ENCODE measurements around the gene HNRNPM. TPM values are rescaled to one million over a fixed set of nuclear protein-coding genes. Genes with fewer than 3 reads are reported as not detected.

HNRNPM gene
- total and polyA plus RNA-seq, 2 donors (not counting 1 experiment from before 2014, with no cell fraction given), result 137 to 221 TPM

DNA sequence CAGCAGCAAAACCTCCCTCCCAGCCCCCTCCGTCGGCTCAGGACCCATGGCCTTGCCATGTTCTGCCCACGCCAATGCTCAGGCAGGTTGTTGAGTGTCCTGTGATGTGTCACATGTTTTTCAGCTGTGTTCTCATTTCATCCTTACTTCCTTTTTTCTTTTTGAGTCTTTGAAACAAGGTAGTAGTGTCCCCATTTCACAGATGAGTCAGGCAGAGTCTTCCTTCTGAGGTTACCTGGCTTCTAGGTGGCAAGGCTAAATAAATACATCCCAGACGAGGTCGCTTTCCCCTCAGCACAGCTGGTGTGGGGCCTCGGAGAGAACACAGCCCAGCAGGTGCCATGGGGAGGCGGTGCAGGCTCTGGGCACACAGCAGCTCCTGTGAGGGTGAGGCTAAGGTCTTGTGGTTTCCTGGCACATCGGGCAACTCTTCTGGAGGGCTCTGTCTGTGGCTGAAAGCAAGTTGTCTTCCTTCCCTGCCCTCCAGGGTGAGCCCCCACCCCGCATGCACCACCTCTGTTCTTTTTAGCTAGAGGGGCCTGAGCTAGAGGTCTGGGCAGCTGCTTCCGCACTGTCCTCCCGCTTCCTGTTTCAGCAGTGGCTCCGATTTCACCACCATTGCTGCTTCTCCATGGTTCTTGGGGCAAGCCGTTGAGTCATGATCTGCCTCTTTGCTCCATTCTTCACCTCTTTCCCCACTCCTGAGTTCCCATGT, 42.5 kb downstream of the HNRNPM start:
- peak; percentile 70 for ATAC-seq (ENCODE audit: low read depth)
- H3K27me3 ChIP-seq (replicated peaks in 1 of 4; ENCODE audit: control extremely low read depth in 1 of 4, control insufficient read depth in 3 of 4, insufficient read depth in 4 of 4, low read length in 3 of 4), result no peaks in the 10 kb centered on the region
- intact Hi-C loops (cut with micrococcal nuclease), result no loop called here
- H3K4me3 Mint-ChIP-seq, result peak overlapping the region; percentile 37
- H2AFZ ChIP-seq (ENCODE audit: insufficient read depth, low read depth, low read length, poor library complexity, severe bottlenecking), result no peak overlapping the region
- POLR2A ChIA-PET, result no interaction called here
- H3K36me3 ChIP-seq (replicated peaks in 1 of 2; ENCODE audit: control extremely low read depth in 1 of 2, control insufficient read depth in 1 of 2, extremely low read depth in 1 of 2, insufficient read depth in 2 of 2, low read length in 1 of 2), result peaks cover 0 to 68% of the 10 kb centered on the region in 2 experiments
- TF ChIP-seq CTCF (IDR thresholded peaks at IDR 0.05) (no peak), EZH2 (IDR thresholded peaks at IDR 0.05; ENCODE audit: borderline replicate concordance, insufficient read depth, low read depth, low read length, poor library complexity, severe bottlenecking) (no peak)
- H3K4me1 ChIP-seq (ENCODE audit: control insufficient read depth in 2 of 2, insufficient read depth in 2 of 2, low read length in 2 of 2), result peaks cover 11 to 21% of the 10 kb centered on the region in 2 donors
- CTCF ChIA-PET, result interaction anchor here (0.6 to 1.9 kb wide), 9 partner anchors 12 to 133 kb away, joined by 3 to 11 read pairs (median 4); partner anchors contain the start of gene MYO1F
- H3K4me3 ChIP-seq (ENCODE audit: control extremely low read depth in 1 of 5, extremely low read depth in 1 of 5, insufficient read depth in 1 of 5, low read depth in 2 of 5, low read length in 4 of 5), result no peak overlapping the region
- peaks cover 22% of the 10 kb centered on the region for H3K4me1 Mint-ChIP-seq
- H3K27me3 Mint-ChIP-seq, result no peaks in the 10 kb centered on the region
- H4K20me1 ChIP-seq (ENCODE audit: control insufficient read depth, insufficient read depth, low read length, poor library complexity, severe bottlenecking), result peaks cover 56% of the 10 kb centered on the region
- peak overlapping the region; percentile 85 for H3K27ac Mint-ChIP-seq
- no peak overlapping the region for H3K9ac ChIP-seq (ENCODE audit: low read length)
- no peaks in the 10 kb centered on the region for H3K9me3 Mint-ChIP-seq (ENCODE audit: insufficient read depth)
- H3K4me2 ChIP-seq (replicated peaks; ENCODE audit: low read depth, low read length, poor library complexity, severe bottlenecking), result peak overlapping the region; percentile 35
- whole genome bisulfite sequencing (ENCODE audit: insufficient coverage), result 10% methylated on average over 10 of the region's 13 CpGs
- H3K9me3 ChIP-seq (ENCODE audit: control extremely low read depth in 1 of 3, control insufficient read depth in 2 of 3, insufficient read depth in 1 of 3, low read length in 2 of 3), result peaks cover 0 to 3% (median 0%) of the 10 kb centered on the region in 3 donors
- H3K27ac ChIP-seq (ENCODE audit: low read length in 2 of 2), result peak overlapping the region; percentile 29 to 50
- peaks cover 41% of the 10 kb centered on the region for H3K79me2 ChIP-seq (ENCODE audit: control insufficient read depth, insufficient read depth, low read length)
- peak; percentile 48 for DNase-seq

DNA sequence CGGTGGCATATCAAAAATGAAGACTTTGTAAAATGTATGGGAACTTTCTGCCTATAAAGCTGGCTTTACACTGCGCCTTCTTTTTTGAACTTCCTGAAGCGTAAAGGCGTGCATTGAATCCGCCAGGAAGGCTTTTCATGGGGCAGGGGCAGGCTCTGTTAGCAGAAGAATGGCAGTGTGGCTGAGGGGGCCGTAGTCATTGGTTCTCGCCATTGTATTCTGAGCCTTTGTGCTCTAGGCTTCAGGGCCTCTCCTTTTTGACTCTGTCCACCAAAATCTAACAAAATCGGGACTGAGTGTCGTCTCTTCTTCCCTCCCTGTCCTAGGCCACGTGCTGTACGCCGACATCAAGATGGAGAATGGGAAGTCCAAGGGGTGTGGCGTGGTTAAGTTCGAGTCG, 43.6 kb downstream of the HNRNPM start:
- Histone ChIP-seq H3K4me3 (ENCODE audit: control extremely low read depth in 1 of 5, extremely low read depth in 1 of 5, insufficient read depth in 1 of 5, low read depth in 2 of 5, low read length in 4 of 5) (no peak overlapping the region), H3K9ac (ENCODE audit: low read length) (no peak overlapping the region), H3K4me1 (ENCODE audit: control insufficient read depth in 2 of 2, insufficient read depth in 2 of 2, low read length in 2 of 2) (peaks cover 11 to 21% of the 10 kb centered on the region in 2 donors), H3K27ac (ENCODE audit: low read length in 2 of 2) (no peak overlapping the region), H3K79me2 (ENCODE audit: control insufficient read depth, insufficient read depth, low read length) (peaks cover 31% of the 10 kb centered on the region), H3K4me2 (replicated peaks; ENCODE audit: low read depth, low read length, poor library complexity, severe bottlenecking) (no peak overlapping the region), H2AFZ (ENCODE audit: insufficient read depth, low read depth, low read length, poor library complexity, severe bottlenecking) (no peak overlapping the region), H3K27me3 (replicated peaks in 1 of 4; ENCODE audit: control extremely low read depth in 1 of 4, control insufficient read depth in 3 of 4, insufficient read depth in 4 of 4, low read length in 3 of 4) (no peaks in the 10 kb centered on the region), H4K20me1 (ENCODE audit: control insufficient read depth, insufficient read depth, low read length, poor library complexity, severe bottlenecking) (peaks cover 45% of the 10 kb centered on the region), H3K36me3 (replicated peaks in 1 of 2; ENCODE audit: control extremely low read depth in 1 of 2, control insufficient read depth in 1 of 2, extremely low read depth in 1 of 2, insufficient read depth in 2 of 2, low read length in 1 of 2) (peaks cover 0 to 58% of the 10 kb centered on the region in 2 experiments), H3K9me3 (ENCODE audit: control extremely low read depth in 1 of 3, control insufficient read depth in 2 of 3, insufficient read depth in 1 of 3, low read length in 2 of 3) (peaks cover 0 to 7% (median 0%) of the 10 kb centered on the region in 3 donors)
- Mint-ChIP-seq H3K4me3 (no peak overlapping the region), H3K4me1 (peaks cover 22% of the 10 kb centered on the region), H3K27me3 (no peaks in the 10 kb centered on the region), H3K9me3 (ENCODE audit: insufficient read depth) (no peaks in the 10 kb centered on the region), H3K27ac (no peak overlapping the region)
- TF ChIP-seq EZH2 (IDR thresholded peaks at IDR 0.05; ENCODE audit: borderline replicate concordance, insufficient read depth, low read depth, low read length, poor library complexity, severe bottlenecking), result no peak
- no peak for TF ChIP-seq CTCF (IDR thresholded peaks at IDR 0.05)
- intact Hi-C loops (cut with micrococcal nuclease), result no loop called here
- ATAC-seq (ENCODE audit: low read depth), result no peak
- DNase-seq, result no peak
- 75% methylated on average over 10 of the region's 15 CpGs for WGBS (ENCODE audit: insufficient coverage)
- CTCF ChIA-PET, result interaction anchor here (0.9 to 1.7 kb wide), 2 partner anchors 25 to 91 kb away, joined by 3 to 10 read pairs; no protein-coding TSS in a partner anchor
- POLR2A ChIA-PET, result no interaction called here

Data from B cell (primary cell).